H1 (cell line): ENCODE data around the gene WDR38. TPM values are rescaled to one million over a fixed set of nuclear protein-coding genes. Genes with fewer than 3 reads are reported as not detected.

Experiments used
- CTCF ChIA-PET: fragments of 300-600 bp; sonication (Branson Sonifier 250); formaldehyde crosslinking; loops from one replicate; lab custom pipeline; 2021; ENCODE audit not compliant: partially characterized antibody; lab: Charles Lee
- POLR2A ChIA-PET: fragments of 300-600 bp; sonication (Branson Sonifier 250); formaldehyde crosslinking; loops from one replicate; lab custom pipeline; 2021; ENCODE audit warnings: inconsistent platforms; ENCODE audit not compliant: partially characterized antibody; lab: Charles Lee
- DNase-seq, 2 experiments: peaks; one replicate each; pipeline versions ENCODE4 v3.0.0 to v3.0.0-alpha.2; 2010 to 2022; ENCODE audit warnings: low spot score in 2 of 2, low read depth in 1 of 2, mixed read lengths in 1 of 2
- FAIRE-seq: peaks from 2 replicates; lab custom pipeline; 2011; peaks lifted over from hg19 to GRCh38; lab: Jason Lieb, UNC
- H2AFZ ChIP-seq: 2 replicates; pipeline ENCODE4 v1.8.1; 2012; ENCODE audit warnings: low read length, inconsistent platforms
- H2AK5ac ChIP-seq: 2 replicates; pipeline ENCODE4 v1.6.1; 2013; ENCODE audit warnings: low read depth, low read length
- H2BK120ac ChIP-seq: replicated peaks from 2 replicates; pipeline ENCODE3; 2013; ENCODE audit warnings: low read depth, low read length, inconsistent platforms
- H2BK12ac ChIP-seq: 2 replicates; pipeline ENCODE4 v1.6.1; 2013; ENCODE audit warnings: low read depth, low read length
- H2BK15ac ChIP-seq: 2 replicates; pipeline ENCODE4 v1.6.1; 2013; ENCODE audit warnings: low read length
- H2BK20ac ChIP-seq: 2 replicates; pipeline ENCODE4 v1.6.1; 2013; ENCODE audit warnings: low read length
- H2BK5ac ChIP-seq: 2 replicates; pipeline ENCODE4 v1.6.1; 2013; ENCODE audit warnings: low read depth, low read length
- H3K14ac ChIP-seq: 2 replicates; pipeline ENCODE4 v1.6.1; 2013; ENCODE audit warnings: inconsistent platforms; ENCODE audit not compliant: insufficient read length
- H3K18ac ChIP-seq: 2 replicates; pipeline ENCODE4 v1.6.1; 2013; ENCODE audit warnings: low read length; ENCODE audit errors: extremely low read depth
- H3K23ac ChIP-seq: 2 replicates; pipeline ENCODE4 v1.6.1; 2013; ENCODE audit warnings: inconsistent platforms; ENCODE audit not compliant: insufficient read length
- H3K23me2 ChIP-seq: 2 replicates; pipeline ENCODE4 v1.6.1; 2013; ENCODE audit warnings: low read depth, low read length
- H3K27ac ChIP-seq: 2 replicates; pipeline ENCODE4 v1.6.1; 2011; ENCODE audit warnings: low read depth, low read length, inconsistent platforms
- H3K27me3 ChIP-seq, 4 experiments: replicated peaks in 1 of 4; 1 replicate in 1 of 4; 2 replicates in 3 of 4; pipeline versions ENCODE4 v1.6.1 to v1.8.1; 2011 to 2013; ENCODE audit warnings: low read length in 3 of 4, mild to moderate bottlenecking in 3 of 4, inconsistent platforms in 2 of 4, mixed read lengths in 2 of 4, moderate library complexity in 1 of 4; ENCODE audit not compliant: control insufficient read depth in 3 of 4, insufficient read depth in 3 of 4; ENCODE audit errors: extremely low read depth in 1 of 4
- H3K36me3 ChIP-seq, 4 experiments: 2 replicates each; pipeline versions ENCODE4 v1.6.1 to v1.8.1; 2011 to 2013; ENCODE audit warnings: mild to moderate bottlenecking in 4 of 4, low read length in 3 of 4, moderate library complexity in 2 of 4, control low read depth in 1 of 4, inconsistent platforms in 1 of 4; ENCODE audit not compliant: insufficient read depth in 4 of 4, control insufficient read depth in 2 of 4
- H3K4ac ChIP-seq: replicated peaks from 2 replicates; pipeline ENCODE3; 2013; ENCODE audit warnings: low read length, low read depth, mixed read lengths, inconsistent platforms; ENCODE audit not compliant: insufficient read length
- H3K4me1 ChIP-seq, 4 experiments: replicated peaks in 1 of 4; 1 replicate in 1 of 4; 2 replicates in 3 of 4; pipeline versions ENCODE4 v1.6.1 to v1.8.1; 2011 to 2013; ENCODE audit warnings: low read length in 3 of 4, inconsistent platforms in 2 of 4, mixed read lengths in 1 of 4; ENCODE audit not compliant: insufficient read depth in 4 of 4, control insufficient read depth in 3 of 4
- H3K4me2 ChIP-seq, 2 experiments: 2 replicates each; pipeline versions ENCODE4 v1.6.1 to v1.8.1; 2011 to 2013; ENCODE audit warnings: low read depth in 2 of 2, low read length in 2 of 2, control low read depth in 1 of 2, inconsistent platforms in 1 of 2, mild to moderate bottlenecking in 1 of 2; ENCODE audit not compliant: insufficient read depth in 1 of 2
- H3K4me3 ChIP-seq, 4 experiments: fragments of 200-600, 300-600 bp in 1 of 4; sonication (generic), shearing (Covaris generic), sonication (Bioruptor Twin) in 1 of 4; 2 replicates each; pipeline versions ENCODE4 v1.5.1 to v1.8.1; 2011 to 2016; ENCODE audit warnings: low read length in 4 of 4, low read depth in 3 of 4, control low read depth in 2 of 4, inconsistent platforms in 2 of 4, mild to moderate bottlenecking in 2 of 4, mixed read lengths in 1 of 4, moderate library complexity in 1 of 4; ENCODE audit not compliant: insufficient read depth in 2 of 4; ENCODE audit errors: extremely low read depth in 1 of 4
- H3K56ac ChIP-seq: replicated peaks from 2 replicates; pipeline ENCODE3; 2013; ENCODE audit warnings: low read depth, mild to moderate bottlenecking, mixed read lengths, low read length, inconsistent platforms; ENCODE audit not compliant: insufficient read length
- H3K79me1 ChIP-seq: 2 replicates; pipeline ENCODE4 v1.6.1; 2013; ENCODE audit warnings: low read depth, low read length, control low read depth
- H3K79me2 ChIP-seq, 2 experiments: 2 replicates each; pipeline versions ENCODE4 v1.6.1 to v1.8.1; 2012 to 2013; ENCODE audit warnings: low read length in 2 of 2, mild to moderate bottlenecking in 2 of 2, inconsistent platforms in 1 of 2; ENCODE audit not compliant: insufficient read depth in 2 of 2, control insufficient read depth in 1 of 2
- H3K9ac ChIP-seq, 4 experiments: replicated peaks in 1 of 4; 1 replicate in 1 of 4; 2 replicates in 3 of 4; pipeline versions ENCODE4 v1.6.1 to v1.8.1; 2011 to 2013; ENCODE audit warnings: low read depth in 3 of 4, low read length in 3 of 4, control low read depth in 2 of 4, mild to moderate bottlenecking in 2 of 4, moderate library complexity in 2 of 4, inconsistent platforms in 1 of 4; ENCODE audit errors: extremely low read depth in 1 of 4
- H3K9me3 ChIP-seq, 2 experiments: 2 replicates each; pipeline versions ENCODE4 v1.6.1 to v1.8.1; 2012 to 2013; ENCODE audit warnings: mild to moderate bottlenecking in 2 of 2, moderate library complexity in 2 of 2, control low read depth in 1 of 2, inconsistent platforms in 1 of 2, low read depth in 1 of 2, low read length in 1 of 2, mixed read lengths in 1 of 2; ENCODE audit not compliant: insufficient read depth in 2 of 2
- H4K20me1 ChIP-seq, 2 experiments: replicated peaks in 1 of 2; 2 replicates each; pipeline versions ENCODE3 to v1.8.1; 2011 to 2013; ENCODE audit warnings: inconsistent platforms in 2 of 2, low read length in 2 of 2, mild to moderate bottlenecking in 1 of 2; ENCODE audit not compliant: insufficient read depth in 2 of 2, control insufficient read depth in 1 of 2
- H4K5ac ChIP-seq: 2 replicates; pipeline ENCODE4 v1.6.1; 2013; ENCODE audit warnings: low read length, low read depth, mixed read lengths, inconsistent platforms; ENCODE audit not compliant: insufficient read length
- H4K8ac ChIP-seq: 2 replicates; pipeline ENCODE4 v1.8.0; 2013; ENCODE audit warnings: mild to moderate bottlenecking, moderate library complexity, low read length, inconsistent platforms; ENCODE audit not compliant: insufficient read depth; ENCODE audit errors: extremely low read depth
- H4K91ac ChIP-seq: replicated peaks from 2 replicates; pipeline ENCODE3; 2013; ENCODE audit warnings: low read length, mixed read lengths, inconsistent platforms; ENCODE audit not compliant: insufficient read length
- CTCF ChIP-seq, 3 experiments: IDR thresholded peaks; 1 replicate in 2 of 3; 2 replicates in 1 of 3; pipeline versions ENCODE4 v1.5.1 to v1.6.1; 2011; ENCODE audit warnings: low read length in 3 of 3, mild to moderate bottlenecking in 3 of 3, inconsistent platforms in 2 of 3, low read depth in 1 of 3, moderate library complexity in 1 of 3; ENCODE audit not compliant: insufficient read depth in 1 of 3; ENCODE audit errors: control extremely low read depth in 1 of 3
- KDM5A ChIP-seq: fragments of 200-600 bp; IDR thresholded peaks from 2 replicates; pipeline ENCODE4 v1.7.1; 2012; ENCODE audit warnings: mild to moderate bottlenecking, low read length, inconsistent platforms, mixed read lengths
- RBBP5 ChIP-seq: IDR thresholded peaks from 2 replicates; pipeline ENCODE4 v1.7.1; 2012; ENCODE audit warnings: low read depth, mild to moderate bottlenecking, inconsistent platforms, low read length, moderate library complexity, borderline replicate concordance
- SUZ12 ChIP-seq: fragments of 200-600 bp; sonication (generic); IDR thresholded peaks from 2 replicates; pipeline ENCODE4 v1.6.1; 2012; ENCODE audit warnings: mild to moderate bottlenecking, inconsistent platforms, low read length, moderate library complexity, mixed read lengths
- TBP ChIP-seq: IDR thresholded peaks from 2 replicates; pipeline ENCODE4 v1.6.1; 2011; ENCODE audit warnings: low read depth, low read length, improper control_type of control experiment
- YY1 ChIP-seq: IDR thresholded peaks from 2 replicates; pipeline ENCODE4 v1.6.1; 2011; ENCODE audit warnings: low read depth, mild to moderate bottlenecking, low read length
- WGBS, 2 experiments: shearing (Covaris generic) in 1 of 2; methylation state at CpG; one replicate each; pipeline versions ENCODE4 v1.1.6 to v1.1.7; 2013 to 2015; ENCODE audit warnings: low lambda C conversion rate in 2 of 2, mixed read lengths in 2 of 2, inconsistent platforms in 1 of 2, low coverage in 1 of 2, missing lambda C conversion rate in 1 of 2; ENCODE audit not compliant: insufficient replicate concordance in 2 of 2, insufficient coverage in 1 of 2, insufficient read length in 1 of 2; ENCODE audit errors: extremely low coverage in 1 of 2, missing lambda C conversion rate in 1 of 2; 5-methylcytosine and 5-hydroxymethylcytosine counted together
- polyA plus RNA-seq, 7 experiments: library from polyadenylated mRNA; depleted of rRNA in 3 of 7; stranded (reverse) in 5 of 7; unstranded in 2 of 7; fragments of >200 nt in 5 of 7; fragments of 200-250 nt in 2 of 7; gene quantifications; 1 replicate in 5 of 7; 2 replicates in 1 of 7; 4 replicates in 1 of 7; pipeline versions ENCODE4 v1.2.1 to v1.2.3, GENCODE V29; 2011 to 2013; ENCODE audit warnings: missing spikeins in 2 of 7, mixed read lengths in 2 of 7
- total RNA-seq: library from RNA; stranded (reverse); fragmentation: NEBNext Ultra II Directional; extraction: Animal tissue kit (Norgen Biotek cat#: 25700); gene quantifications from 2 replicates; pipeline ENCODE4 v1.2.1, GENCODE V29; 2021

The WDR38 gene
- total and polyA plus RNA-seq, 2 of the 8 experiments (the other 6 are each of a cell fraction or from before 2014, with no cell fraction given): not detected

GRCh38 chr9:124887832-124888231, 34.6 kb downstream of the WDR38 start:
- POLR2A ChIA-PET: interaction anchor here (1.4 to 31.1 kb wide), 2 partner anchors 9 to 25 kb away, joined by 5 to 573 read pairs; partner anchors contain the start of genes ARPC5L, RPL35 and WDR38
- no peak overlapping the region for H3K4me3 ChIP-seq
- no peak overlapping the region for H3K18ac ChIP-seq
- no peak for TF ChIP-seq TBP
- TF ChIP-seq RBBP5: no peak
- TF ChIP-seq SUZ12: no peak
- TF ChIP-seq CTCF (IDR thresholded peaks at IDR 0.05; ENCODE audit: control extremely low read depth in 1 of 3, insufficient read depth in 1 of 3, low read depth in 1 of 3, low read length in 3 of 3): no peak
- TF ChIP-seq YY1: no peak
- TF ChIP-seq KDM5A: no peak
- TF ChIP-seq, all 59 proteins: peak for 0
- Histone ChIP-seq H3K4me1 (peaks cover 0 to 2% (median under 1%) of the 10 kb centered on the region in 4 experiments; a peak in 3 of 7 replicates), H3K79me2 (no peaks in the 10 kb centered on the region), H2AK5ac (no peak overlapping the region), H4K8ac (no peak overlapping the region), H3K14ac (no peak overlapping the region), H4K20me1 (peaks cover 0 to 2% of the 10 kb centered on the region in 2 experiments), H2BK120ac (no peak overlapping the region), H3K36me3 (no peaks in the 10 kb centered on the region; a peak in 1 of 8 replicates), H4K5ac (no peak overlapping the region), H3K4ac (no peak overlapping the region), H3K9ac (no peak overlapping the region), H2AFZ (no peak overlapping the region), H3K23ac (no peak overlapping the region), H3K79me1 (no peaks in the 10 kb centered on the region), H2BK12ac (no peak overlapping the region), H3K4me2 (no peak overlapping the region), H3K27me3 (no peaks in the 10 kb centered on the region), H4K91ac (no peak overlapping the region), H2BK20ac (no peak overlapping the region), H3K23me2 (no peaks in the 10 kb centered on the region), H3K27ac (no peak overlapping the region; the same call in 1 of the 2 replicates), H3K9me3 (no peaks in the 10 kb centered on the region; a peak in 1 of 4 replicates), H2BK15ac (no peak overlapping the region), H3K56ac (no peak overlapping the region), H2BK5ac (no peak overlapping the region)
- CTCF ChIA-PET: interaction anchor here (0.6 to 2.2 kb wide), 8 partner anchors 9 to 111 kb away, joined by 3 to 6 read pairs (median 4); partner anchors contain the start of gene OLFML2A
- WGBS, 2 experiments: 91% methylated on average over 5 of the region's 5 CpGs; no CpG with 5 or more reads in 1 of the 2 experiments
- FAIRE-seq: no peak
- DNase-seq: no peak
